Tongue (tissue), 3 donors: ENCODE measurements around the gene LRRFIP2. TPM values are rescaled to one million over a fixed set of nuclear protein-coding genes. Genes with fewer than 3 reads are reported as not detected.

Experiments used
- DNase-seq: peaks from one replicate; pipeline ENCODE4 v3.0.0-alpha.2; 2015
- small RNA-seq: library from RNA; depleted of rRNA; stranded (forward); fragments of <200 nt; gene quantifications from one replicate; pipeline ENCODE3, GENCODE V24; 2014; ENCODE audit warnings: low replicate concordance
- total RNA-seq: library from RNA; depleted of rRNA; stranded (reverse); fragments of >200 nt; gene quantifications from one replicate; pipeline ENCODE4 v1.2.3, GENCODE V29; 2014

LRRFIP2 gene
- total RNA-seq, 1 donor from 2014 or later = 56.9 TPM

DNA sequence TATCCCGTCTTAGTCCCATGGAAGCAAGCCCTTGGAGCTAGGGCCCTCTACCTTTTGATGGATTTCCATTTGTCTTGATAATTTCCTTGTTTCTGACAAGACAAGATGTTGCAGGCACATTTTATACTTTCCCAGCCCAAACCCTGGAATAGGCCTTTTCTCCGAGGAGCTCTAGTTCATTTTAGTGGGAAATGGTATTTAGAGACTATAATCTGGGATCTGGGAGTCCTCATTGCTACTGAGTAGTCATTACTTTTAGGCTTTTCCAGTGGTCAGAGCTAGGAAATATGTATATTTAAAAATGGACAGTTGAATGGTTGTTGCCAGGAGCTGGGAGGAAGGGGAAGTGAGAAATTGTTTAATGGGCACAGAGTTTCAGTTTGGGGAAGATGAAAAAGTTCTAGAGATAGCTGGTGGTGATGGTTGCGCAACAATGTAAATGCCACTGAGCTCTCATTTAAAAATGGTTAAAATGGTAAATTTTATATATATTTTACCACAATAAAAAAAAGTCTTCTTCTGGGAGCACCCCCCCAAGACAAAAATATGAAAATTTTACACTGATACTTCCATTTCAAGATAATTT lies 149.5 kb downstream of the LRRFIP2 start:
- no peak for DNase-seq

GRCh38 chr3:37024092-37024491 lies 150.3 kb downstream of the LRRFIP2 start:
- no peak for DNase-seq

GRCh38 chr3:37017683-37018082 lies 156.7 kb downstream of the LRRFIP2 start:
- no peak for DNase-seq

GRCh38 chr3:37016903-37017302 lies 157.5 kb downstream of the LRRFIP2 start:
- no peak for DNase-seq

DNA sequence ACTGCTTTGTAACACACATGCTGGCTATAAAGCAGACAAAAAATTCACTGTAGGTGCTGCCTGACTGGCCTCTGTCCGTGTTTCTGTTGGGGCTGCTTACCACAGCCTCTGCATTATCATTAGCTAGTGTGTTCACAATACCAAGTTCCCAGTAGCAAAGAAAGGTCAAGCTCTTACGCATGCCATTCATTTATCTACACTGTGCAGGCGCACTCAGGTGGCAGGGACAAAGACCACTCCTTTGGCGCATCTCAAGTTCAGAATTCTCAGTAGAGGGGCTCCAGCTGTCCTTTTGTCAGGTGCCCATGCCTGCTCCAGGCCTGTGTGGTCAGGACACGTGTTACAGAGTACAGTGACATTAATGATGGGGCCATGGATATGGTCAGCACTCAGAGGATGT lies 158.7 kb downstream of the LRRFIP2 start:
- no peak for DNase-seq

DNA sequence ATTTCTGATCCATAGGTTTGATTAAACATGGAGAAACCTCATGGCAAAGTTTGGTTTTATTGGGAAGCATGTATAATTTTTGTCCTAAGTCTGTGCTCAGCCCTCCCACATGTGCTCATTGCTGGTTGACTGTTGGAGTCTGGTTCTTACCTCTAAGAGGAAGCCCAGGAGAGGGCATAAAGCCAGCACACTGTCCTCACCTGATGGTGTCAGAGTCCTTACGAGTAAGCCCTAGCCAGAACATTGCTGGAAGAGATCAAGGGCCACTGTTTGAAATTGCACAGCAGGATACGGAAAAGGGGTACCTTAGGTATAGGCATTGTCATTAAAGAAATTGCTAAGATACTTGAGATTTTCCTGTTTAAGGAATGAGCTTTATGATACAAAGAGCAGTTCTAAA lies 159.8 kb downstream of the LRRFIP2 start:
- no peak for DNase-seq

Small RNAs within 50 kb of the gene (small RNA-seq; reads per million reads assigned to genes)
- gene RF00019 (not detected), gene RNU6-1301P (not detected)

Other genes starting within 250 kb of the LRRFIP2 start
- gene TRANK1, start 229.5 kb downstream of the LRRFIP2 start, total RNA-seq = 9.7 TPM
- 34.8 TPM for gene EPM2AIP1, start 181.5 kb downstream of the LRRFIP2 start, total RNA-seq
- gene MLH1, start 181.1 kb downstream of the LRRFIP2 start, total RNA-seq = 67.9 TPM
- gene GOLGA4, start 68.7 kb upstream of the LRRFIP2 start, total RNA-seq = 196 TPM